ENCODE results near the gene FAU. TPM values are rescaled to one million over a fixed set of nuclear protein-coding genes. Genes with fewer than 3 reads are reported as not detected.

FAU gene
- total and polyA plus RNA-seq, 2 of the 13 experiments (the other 11 are each of a cell fraction or from before 2014, with no cell fraction given), result 374 to 869 TPM

DNA sequence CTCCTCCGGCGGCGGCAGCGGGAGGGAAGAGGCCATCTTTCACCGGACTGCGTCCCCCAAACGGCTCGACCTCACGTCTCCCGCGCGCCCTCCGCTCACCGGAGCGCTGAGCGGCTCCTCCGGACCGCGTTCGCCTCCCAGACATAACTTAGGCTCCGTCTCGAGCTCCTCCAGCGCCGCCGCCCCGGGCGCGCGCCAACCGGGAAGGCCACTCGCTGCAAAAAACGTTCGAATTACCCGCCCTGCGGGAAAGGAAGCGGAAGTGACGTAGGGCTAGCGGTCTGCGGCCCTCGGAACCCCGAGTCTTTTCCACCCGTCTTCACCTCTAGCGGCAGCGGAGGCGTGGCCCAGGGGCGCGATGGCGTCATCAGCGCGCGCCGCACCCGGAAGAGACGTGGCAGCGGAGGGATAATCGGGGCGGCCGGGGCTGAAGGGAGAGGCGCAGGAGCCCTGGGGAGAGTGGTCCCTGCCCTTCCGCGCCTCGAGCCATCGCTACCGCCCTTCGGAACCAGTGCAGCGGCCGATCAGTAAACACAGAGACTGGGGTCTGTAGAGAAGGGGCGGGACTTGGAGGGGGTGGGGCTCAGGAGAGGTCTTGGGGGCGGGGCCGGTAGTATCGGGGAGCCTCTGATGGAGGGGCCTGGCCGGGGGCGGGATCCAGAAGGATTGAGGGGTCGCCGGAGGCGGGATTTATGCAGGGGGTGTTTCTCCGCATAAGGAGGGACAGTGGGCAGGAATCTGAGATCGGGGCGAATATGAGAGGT lies 37.9 kb downstream of the FAU start, which contains the start of the genes CDCA5 and ZFPL1 (continued):
- TF ChIP-seq ZNF614 (CRISPR knock-in tag; IDR thresholded peaks at IDR 0.05; ENCODE audit: borderline replicate concordance) (peak; percentile 81; the same call in 1 of the 2 replicates), SRF (IDR thresholded peaks at IDR 0.05; ENCODE audit: low read depth, low read length) (peak; percentile 48; the same call in 1 of the 2 replicates), SMAD1 (CRISPR knock-in tag; IDR thresholded peaks at IDR 0.05; ENCODE audit: borderline replicate concordance, low read depth) (peak; percentile 93; the same call in 1 of the 2 replicates), ZNF33A (CRISPR knock-in tag; IDR thresholded peaks at IDR 0.05; ENCODE audit: borderline replicate concordance) (no peak), KLF6 (CRISPR knock-in tag; IDR thresholded peaks at IDR 0.05) (no peak), ZNF552 (CRISPR knock-in tag; IDR thresholded peaks at IDR 0.05; ENCODE audit: borderline replicate concordance) (0 out of 2 replicates have a peak, but pooled peaks have one; percentile 55), HES4 (CRISPR knock-in tag; IDR thresholded peaks at IDR 0.05; ENCODE audit: borderline replicate concordance) (0 out of 2 replicates have a peak, but pooled peaks have one; percentile 21)
- TF ChIP-seq, protein P1, sequence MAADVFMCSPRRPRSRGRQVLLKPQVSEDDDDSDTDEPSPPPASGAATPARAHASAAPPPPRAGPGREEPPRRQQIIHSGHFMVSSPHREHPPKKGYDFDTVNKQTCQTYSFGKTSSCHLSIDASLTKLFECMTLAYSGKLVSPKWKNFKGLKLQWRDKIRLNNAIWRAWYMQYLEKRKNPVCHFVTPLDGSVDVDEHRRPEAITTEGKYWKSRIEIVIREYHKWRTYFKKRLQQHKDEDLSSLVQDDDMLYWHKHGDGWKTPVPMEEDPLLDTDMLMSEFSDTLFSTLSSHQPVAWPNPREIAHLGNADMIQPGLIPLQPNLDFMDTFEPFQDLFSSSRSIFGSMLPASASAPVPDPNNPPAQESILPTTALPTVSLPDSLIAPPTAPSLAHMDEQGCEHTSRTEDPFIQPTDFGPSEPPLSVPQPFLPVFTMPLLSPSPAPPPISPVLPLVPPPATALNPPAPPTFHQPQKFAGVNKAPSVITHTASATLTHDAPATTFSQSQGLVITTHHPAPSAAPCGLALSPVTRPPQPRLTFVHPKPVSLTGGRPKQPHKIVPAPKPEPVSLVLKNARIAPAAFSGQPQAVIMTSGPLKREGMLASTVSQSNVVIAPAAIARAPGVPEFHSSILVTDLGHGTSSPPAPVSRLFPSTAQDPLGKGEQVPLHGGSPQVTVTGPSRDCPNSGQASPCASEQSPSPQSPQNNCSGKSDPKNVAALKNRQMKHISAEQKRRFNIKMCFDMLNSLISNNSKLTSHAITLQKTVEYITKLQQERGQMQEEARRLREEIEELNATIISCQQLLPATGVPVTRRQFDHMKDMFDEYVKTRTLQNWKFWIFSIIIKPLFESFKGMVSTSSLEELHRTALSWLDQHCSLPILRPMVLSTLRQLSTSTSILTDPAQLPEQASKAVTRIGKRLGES (CRISPR knock-in tag; IDR thresholded peaks at IDR 0.05; ENCODE audit: borderline replicate concordance), result no peak

Measured in HepG2 (cell line).